Liver (tissue), 3 donors: Measurements from ENCODE around the gene CACNA1C.

Experiments
- CTCF ChIP-seq: fragments of 150-350 bp; IDR thresholded peaks from 2 replicates; pipeline ENCODE4 v1.5.1; 2017; ENCODE audit warnings: improper control_type of control experiment, low read depth, low read length; ENCODE audit not compliant: missing input control
- JUND ChIP-seq, 2 donors: IDR thresholded peaks; 2 replicates each; pipeline ENCODE4 v1.6.1; 2016; ENCODE audit warnings: antibody characterized with exemption in 2 of 2
- RAD21 ChIP-seq, 2 donors: IDR thresholded peaks; 2 replicates each; pipeline ENCODE4 v1.6.1; 2016; ENCODE audit warnings: antibody characterized with exemption in 2 of 2, mild to moderate bottlenecking in 2 of 2
- REST ChIP-seq: IDR thresholded peaks from 2 replicates; pipeline ENCODE4 v1.6.1; 2016; ENCODE audit warnings: antibody characterized with exemption, mild to moderate bottlenecking
- RXRA ChIP-seq, 2 donors: IDR thresholded peaks; 2 replicates each; pipeline ENCODE4 v1.6.1; 2017 to 2018; ENCODE audit warnings: antibody characterized with exemption in 2 of 2, mild to moderate bottlenecking in 1 of 2
- donor health status: healthy.
- donor health status: healthy.

GRCh38 chr12:2485681-2486080 is 432.9 kb downstream of the CACNA1C start:
- TF ChIP-seq CTCF (no peak), RXRA (IDR thresholded peaks at IDR 0.05) (no peak), REST (no peak), JUND (IDR thresholded peaks at IDR 0.05) (no peak), RAD21 (IDR thresholded peaks at IDR 0.05) (no peak)
